Colonic mucosa (tissue), 4 donors: ENCODE measurements around the gene GLDN. TPM values are rescaled to one million over a fixed set of nuclear protein-coding genes. Genes with fewer than 3 reads are reported as not detected.

Experiments
- DNase-seq: peaks from one replicate; pipeline ENCODE4 v3.0.0-alpha.2; 2020
- H3K27ac ChIP-seq: fragments of 200-600 bp; one replicate; pipeline ENCODE4 v1.8.0; 2021
- H3K27me3 ChIP-seq: fragments of 200-600 bp; one replicate; pipeline ENCODE4 v1.8.0; 2021
- H3K36me3 ChIP-seq: fragments of 200-600 bp; one replicate; pipeline ENCODE4 v1.8.0; 2021
- H3K4me1 ChIP-seq: fragments of 200-600 bp; one replicate; pipeline ENCODE4 v1.8.0; 2021; ENCODE audit warnings: mild to moderate bottlenecking
- H3K4me3 ChIP-seq: fragments of 200-600 bp; one replicate; pipeline ENCODE4 v1.8.0; 2021
- H3K9ac ChIP-seq, 2 donors: one replicate each; pipeline ENCODE4 v1.7.0; 2013; ENCODE audit warnings: control low read depth in 2 of 2, low read depth in 2 of 2, low read length in 2 of 2
- H3K9me3 ChIP-seq: fragments of 200-600 bp; one replicate; pipeline ENCODE4 v1.8.0; 2021
- intact Hi-C: fragments of 100-400 bp; cut with DNase I; formaldehyde crosslinking; loops from one replicate; pipeline ENCODE4 v1.14.1; 2022
- total RNA-seq, 2 donors: library from RNA; stranded (reverse); fragmentation: NEBNext Ultra II Directional in 1 of 2; extraction: Animal tissue kit (Norgen Biotek cat#: 25700) in 1 of 2; gene quantifications; one replicate each; pipeline ENCODE4 v1.2.1, GENCODE V29; 2021
- TF ChIP-seq, protein P1 (sequence below): fragments of 200-600 bp; IDR thresholded peaks from one replicate; pipeline ENCODE4 v1.8.0; 2022; ENCODE audit warnings: antibody characterized with exemption, mild to moderate bottlenecking
- donor health status: healthy.
- donor health status: DM: no; HTN: no; CAD: no.
- donor health status: DM: no; HTN: no; CAD: no.

Gene GLDN
- total RNA-seq, 2 donors from 2014 or later = 3.7 to 8.6 TPM

DNA sequence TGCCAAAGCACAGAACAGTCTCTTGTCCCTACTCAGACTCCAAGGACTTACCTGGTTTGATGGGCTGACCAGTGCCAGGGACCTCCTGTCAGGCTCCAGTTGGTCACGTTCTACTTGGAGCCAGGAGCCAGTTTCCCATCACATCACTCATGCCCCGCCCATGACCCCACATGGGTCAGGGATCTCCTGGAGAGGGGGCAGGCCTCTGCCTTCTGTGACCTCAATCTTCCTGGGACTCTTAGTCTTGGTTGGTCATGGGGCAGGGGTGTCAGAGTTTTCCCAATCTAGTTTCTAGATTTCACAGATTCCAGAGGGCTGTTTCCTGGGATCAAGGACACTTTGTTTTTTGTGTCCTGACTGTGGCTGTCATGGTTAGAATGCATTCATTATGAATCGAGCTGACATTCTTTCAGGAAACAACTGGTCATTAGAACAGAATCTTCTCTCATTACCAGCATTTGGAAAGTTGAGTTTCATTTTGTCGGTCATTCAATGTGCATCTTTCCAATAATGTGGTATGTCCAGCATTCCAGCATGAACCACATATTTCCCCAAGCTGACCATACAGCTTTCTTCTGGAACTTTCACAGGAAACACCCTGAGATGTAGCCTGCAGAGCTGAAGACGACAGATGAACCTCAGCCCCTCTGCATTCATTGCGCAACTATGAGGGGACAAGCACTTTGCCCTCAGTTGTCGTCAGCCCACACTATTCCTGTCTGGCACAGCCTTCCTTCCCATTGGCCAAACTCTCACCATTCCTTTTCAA is 22.9 kb upstream of the GLDN start:
- Histone ChIP-seq H3K27me3 (no peaks in the 10 kb centered on the region), H3K9me3 (no peaks in the 10 kb centered on the region), H3K27ac (no peak overlapping the region), H3K9ac (no peak overlapping the region), H3K36me3 (no peaks in the 10 kb centered on the region), H3K4me3 (no peak overlapping the region), H3K4me1 (no peaks in the 10 kb centered on the region)
- DNase-seq = no peak
- TF ChIP-seq, protein P1, sequence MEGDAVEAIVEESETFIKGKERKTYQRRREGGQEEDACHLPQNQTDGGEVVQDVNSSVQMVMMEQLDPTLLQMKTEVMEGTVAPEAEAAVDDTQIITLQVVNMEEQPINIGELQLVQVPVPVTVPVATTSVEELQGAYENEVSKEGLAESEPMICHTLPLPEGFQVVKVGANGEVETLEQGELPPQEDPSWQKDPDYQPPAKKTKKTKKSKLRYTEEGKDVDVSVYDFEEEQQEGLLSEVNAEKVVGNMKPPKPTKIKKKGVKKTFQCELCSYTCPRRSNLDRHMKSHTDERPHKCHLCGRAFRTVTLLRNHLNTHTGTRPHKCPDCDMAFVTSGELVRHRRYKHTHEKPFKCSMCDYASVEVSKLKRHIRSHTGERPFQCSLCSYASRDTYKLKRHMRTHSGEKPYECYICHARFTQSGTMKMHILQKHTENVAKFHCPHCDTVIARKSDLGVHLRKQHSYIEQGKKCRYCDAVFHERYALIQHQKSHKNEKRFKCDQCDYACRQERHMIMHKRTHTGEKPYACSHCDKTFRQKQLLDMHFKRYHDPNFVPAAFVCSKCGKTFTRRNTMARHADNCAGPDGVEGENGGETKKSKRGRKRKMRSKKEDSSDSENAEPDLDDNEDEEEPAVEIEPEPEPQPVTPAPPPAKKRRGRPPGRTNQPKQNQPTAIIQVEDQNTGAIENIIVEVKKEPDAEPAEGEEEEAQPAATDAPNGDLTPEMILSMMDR = no peak
- intact Hi-C loops = no loop called here

DNA sequence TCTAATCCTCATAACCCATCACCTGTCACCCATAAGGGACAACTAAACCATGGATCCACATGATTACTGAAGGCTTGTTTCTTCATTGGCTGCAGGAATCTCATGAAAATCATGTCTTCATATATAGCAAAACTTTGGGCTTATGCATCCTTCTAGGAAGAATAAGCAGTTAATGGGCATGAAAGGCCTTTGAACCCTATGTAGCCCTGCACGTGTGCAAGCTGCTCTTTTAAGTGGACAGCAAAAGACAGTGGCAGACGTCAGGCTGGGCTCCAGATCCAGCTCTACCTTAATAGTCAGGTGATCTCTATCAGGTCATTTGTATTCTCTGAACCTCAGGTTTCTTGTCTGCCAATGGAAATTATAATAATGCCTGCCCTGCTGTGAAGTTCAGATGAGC is 21.9 kb upstream of the GLDN start:
- no peaks in the 10 kb centered on the region for H3K36me3 ChIP-seq
- DNase-seq = no peak
- intact Hi-C loops = no loop called here

DNA sequence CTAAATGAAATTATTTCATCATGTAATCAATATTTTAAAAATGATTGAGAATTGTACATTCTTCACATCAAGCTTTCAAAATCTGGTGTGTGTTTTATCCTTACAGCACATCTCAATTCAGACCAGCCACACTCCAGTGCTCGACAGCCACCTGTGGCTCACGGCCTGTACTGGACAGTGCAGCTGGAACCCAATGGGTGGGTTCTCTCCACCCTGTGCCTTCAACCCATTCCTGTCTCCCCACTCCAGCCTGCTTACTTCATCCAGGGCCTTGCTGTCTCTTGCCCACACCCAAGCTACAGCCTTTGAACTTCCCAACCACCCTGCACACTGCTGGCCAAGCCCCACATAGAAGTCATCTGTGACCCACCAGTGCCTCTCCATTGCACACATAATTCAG is 20.6 kb upstream of the GLDN start:
- TF ChIP-seq, protein P1 = no peak

More for the DNA sequence above, 21.9 kb upstream of the GLDN start:
- no peaks in the 10 kb centered on the region for H3K9me3 ChIP-seq
- no peak overlapping the region for H3K27ac ChIP-seq
- no peaks in the 10 kb centered on the region for H3K27me3 ChIP-seq
- TF ChIP-seq, protein P1 = no peak
- H3K9ac ChIP-seq = no peak overlapping the region
- no peaks in the 10 kb centered on the region for H3K4me1 ChIP-seq
- no peak overlapping the region for H3K4me3 ChIP-seq

DNA sequence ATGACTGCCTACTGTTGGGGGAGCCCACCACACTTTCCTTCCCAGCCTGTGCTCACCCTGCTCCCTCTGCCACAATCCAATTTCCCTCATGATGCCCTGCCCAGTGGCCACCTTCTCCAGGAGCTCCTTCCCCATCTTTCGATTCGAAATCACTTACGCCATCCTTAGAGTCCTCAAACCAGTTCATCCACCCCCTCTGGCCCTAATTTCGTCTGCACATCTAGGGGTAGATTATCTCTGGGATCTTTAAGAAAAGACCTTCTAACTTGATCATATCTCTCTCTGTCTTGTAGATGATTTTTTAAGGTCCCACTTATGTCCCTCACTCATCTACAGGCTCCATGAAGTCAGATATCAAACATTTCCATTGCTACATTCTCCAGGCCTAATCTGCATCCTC is 20.1 kb upstream of the GLDN start:
- no peaks in the 10 kb centered on the region for H3K27me3 ChIP-seq
- no peaks in the 10 kb centered on the region for H3K9me3 ChIP-seq
- DNase-seq = no peak
- H3K27ac ChIP-seq = no peak overlapping the region
- TF ChIP-seq, protein P1 = no peak
- H3K4me1 ChIP-seq = no peaks in the 10 kb centered on the region
- H3K36me3 ChIP-seq = no peaks in the 10 kb centered on the region
- intact Hi-C loops = no loop called here
- H3K9ac ChIP-seq = no peak overlapping the region
- H3K4me3 ChIP-seq = no peak overlapping the region

More for the DNA sequence above, 20.6 kb upstream of the GLDN start:
- H3K27ac ChIP-seq = no peak overlapping the region
- no peaks in the 10 kb centered on the region for H3K9me3 ChIP-seq
- no peak for DNase-seq
- no peaks in the 10 kb centered on the region for H3K27me3 ChIP-seq
- H3K9ac ChIP-seq = no peak overlapping the region
- H3K4me3 ChIP-seq = no peak overlapping the region
- H3K4me1 ChIP-seq = no peaks in the 10 kb centered on the region
- no peaks in the 10 kb centered on the region for H3K36me3 ChIP-seq
- intact Hi-C loops = no loop called here

DNA sequence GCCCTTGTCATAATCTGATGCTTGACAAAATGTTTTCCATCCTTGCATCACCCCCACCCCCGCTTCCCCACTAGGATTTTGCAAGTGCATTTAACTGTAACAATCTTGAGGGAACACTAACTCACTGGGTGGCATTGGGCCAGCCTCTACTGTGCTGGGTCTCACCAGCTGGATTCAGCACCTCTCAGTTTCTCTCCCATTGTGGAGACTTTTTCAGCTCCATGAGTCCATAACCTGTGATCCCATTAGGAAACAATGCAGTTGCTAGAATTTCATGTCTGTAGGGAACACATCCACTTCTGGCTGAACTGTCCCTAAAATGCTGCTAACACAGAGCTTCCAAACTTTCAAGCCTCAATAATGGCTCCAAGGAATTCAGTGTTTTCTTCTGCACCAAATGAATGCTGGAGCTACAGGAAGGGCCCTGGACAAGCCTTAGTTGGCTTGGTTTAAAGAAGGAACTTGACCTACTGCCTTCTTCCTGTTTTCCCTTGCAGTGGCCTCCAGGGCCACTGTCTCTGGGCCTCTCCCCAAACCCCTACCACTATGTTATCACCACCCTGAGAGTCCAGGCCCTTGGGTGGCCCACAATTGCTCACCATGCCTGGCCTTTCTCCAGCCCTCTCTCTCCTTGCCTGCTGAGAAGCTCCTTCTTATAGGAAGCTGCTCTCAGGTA is 18.7 kb upstream of the GLDN start:
- DNase-seq = no peak
- Histone ChIP-seq H3K27ac (no peak overlapping the region), H3K36me3 (no peaks in the 10 kb centered on the region), H3K4me1 (no peaks in the 10 kb centered on the region), H3K4me3 (no peak overlapping the region), H3K9me3 (no peaks in the 10 kb centered on the region), H3K9ac (no peak overlapping the region), H3K27me3 (no peaks in the 10 kb centered on the region)
- intact Hi-C loops = no loop called here
- TF ChIP-seq, protein P1 = no peak
